GM21526 (cell line): ENCODE results near the gene SCFD2.
"Not testable (repeated sequence)": the region's sequence is repeated elsewhere in the genome, so short reads cannot be mapped to it uniquely, and the experiment has no call there.

Experiments used
- ATAC-seq: cut with Tn5 transposase; IDR thresholded peaks from one replicate; pipeline ENCODE4 v1.9.1; 2021; ENCODE audit warnings: moderate library complexity; ENCODE audit not compliant: unreplicated experiment, low FRiP score

SCFD2 gene

GRCh38 chr4:53267026-53267425 is 98.8 kb downstream of the SCFD2 start:
- ATAC-seq = no peak

GRCh38 chr4:53255986-53256385 is 109.9 kb downstream of the SCFD2 start:
- ATAC-seq = not testable (repeated sequence)

GRCh38 chr4:53240573-53240972 is 125.3 kb downstream of the SCFD2 start:
- no peak for ATAC-seq

GRCh38 chr4:53238352-53238751 is 127.5 kb downstream of the SCFD2 start:
- not testable (repeated sequence) for ATAC-seq

GRCh38 chr4:53237811-53238210 is 128.1 kb downstream of the SCFD2 start:
- ATAC-seq = not testable (repeated sequence)

- ATAC-seq = not testable (repeated sequence)
Measured at GRCh38 chr4:53236624-53237023, 129.2 kb downstream of the SCFD2 start.

GRCh38 chr4:53235547-53235946 is 130.3 kb downstream of the SCFD2 start:
- peak; percentile 75 for ATAC-seq

- ATAC-seq = no peak
Measured at GRCh38 chr4:53234669-53235068, 131.2 kb downstream of the SCFD2 start.

- no peak for ATAC-seq
Measured at GRCh38 chr4:53234111-53234510, 131.8 kb downstream of the SCFD2 start.

GRCh38 chr4:53233114-53233795 is 132.6 kb downstream of the SCFD2 start:
- no peak for ATAC-seq

- no peak for ATAC-seq
Measured at GRCh38 chr4:53232371-53232770, 133.5 kb downstream of the SCFD2 start.

GRCh38 chr4:53228036-53228435 is 137.8 kb downstream of the SCFD2 start:
- ATAC-seq = no peak

- no peak for ATAC-seq
Measured at GRCh38 chr4:53227451-53227850, 138.4 kb downstream of the SCFD2 start.

GRCh38 chr4:53221832-53222480 is 143.9 kb downstream of the SCFD2 start:
- ATAC-seq = no peak

- ATAC-seq = not testable (repeated sequence)
Measured at GRCh38 chr4:53219148-53219547, 146.7 kb downstream of the SCFD2 start.

- no peak for ATAC-seq
Measured at GRCh38 chr4:53208753-53209152, 157.1 kb downstream of the SCFD2 start.

GRCh38 chr4:53205970-53206369 is 159.9 kb downstream of the SCFD2 start:
- ATAC-seq = no peak

GRCh38 chr4:53199356-53199755 is 166.5 kb downstream of the SCFD2 start:
- ATAC-seq = no peak

GRCh38 chr4:53197772-53198142 is 168.1 kb downstream of the SCFD2 start:
- no peak for ATAC-seq

GRCh38 chr4:53196882-53197771 is 168.7 kb downstream of the SCFD2 start:
- no peak for ATAC-seq
